HFF-Myc (cell line): ENCODE data around the gene AGAP1.

Experiments
- DNase-seq: peaks from one replicate; pipeline ENCODE4 v3.0.0-alpha.2; 2011; ENCODE audit warnings: low read depth; ENCODE audit errors: extremely low read depth
- H3K4me3 ChIP-seq: replicated peaks from 2 replicates; pipeline ENCODE4 v1.5.1; 2011; ENCODE audit warnings: low read depth, mild to moderate bottlenecking, control low read depth, low read length
- CTCF ChIP-seq: IDR thresholded peaks from 2 replicates; pipeline ENCODE4 v1.5.1; 2012; ENCODE audit warnings: mild to moderate bottlenecking, low read depth, low read length, control low read depth; ENCODE audit errors: missing control alignments

Gene AGAP1

GRCh38 chr2:235527806-235528469 is 34.1 kb downstream of the AGAP1 start:
- no peak for TF ChIP-seq CTCF
- no peak for DNase-seq
- H3K4me3 ChIP-seq: no peak overlapping the region

GRCh38 chr2:235529621-235530020 is 35.8 kb downstream of the AGAP1 start:
- TF ChIP-seq CTCF: no peak
- DNase-seq: no peak
- no peak overlapping the region for H3K4me3 ChIP-seq

GRCh38 chr2:235530735-235531134 is 36.9 kb downstream of the AGAP1 start:
- no peak overlapping the region for H3K4me3 ChIP-seq
- no peak for TF ChIP-seq CTCF
- no peak for DNase-seq

- DNase-seq: no peak
- TF ChIP-seq CTCF: no peak
These were observed 38.5 kb downstream of the AGAP1 start for GRCh38 chr2:235532307-235532706.

GRCh38 chr2:235533198-235533597 is 39.4 kb downstream of the AGAP1 start:
- DNase-seq: no peak
- TF ChIP-seq CTCF: no peak
- no peak overlapping the region for H3K4me3 ChIP-seq

More at GRCh38 chr2:235532307-235532706, 38.5 kb downstream of the AGAP1 start:
- H3K4me3 ChIP-seq: no peak overlapping the region

- no peak for DNase-seq
- TF ChIP-seq CTCF: no peak
- no peak overlapping the region for H3K4me3 ChIP-seq
These were observed 40.0 kb downstream of the AGAP1 start for GRCh38 chr2:235533616-235534385.
